Liver (tissue), 9 donors: ENCODE measurements around the gene GPM6B. TPM values are rescaled to one million over a fixed set of nuclear protein-coding genes. Genes with fewer than 3 reads are reported as not detected.

Experiments
- DNase-seq: peaks from one replicate; pipeline ENCODE4 v3.0.0-alpha.2; 2017; ENCODE audit warnings: low spot score
- H3K27ac ChIP-seq, 2 donors: one replicate each; pipeline ENCODE4 v1.7.0; 2013; ENCODE audit warnings: inconsistent platforms in 2 of 2, low read length in 2 of 2, control low read depth in 1 of 2, low read depth in 1 of 2, mild to moderate bottlenecking in 1 of 2
- H3K27me3 ChIP-seq, 4 donors: one replicate each; pipeline versions ENCODE4 v1.6.1 to v1.7.0; 2013; ENCODE audit warnings: low read length in 3 of 4, inconsistent platforms in 1 of 4, mild to moderate bottlenecking in 1 of 4, moderate library complexity in 1 of 4; ENCODE audit not compliant: control insufficient read depth in 4 of 4, insufficient read depth in 4 of 4
- H3K36me3 ChIP-seq, 4 donors: one replicate each; pipeline versions ENCODE4 v1.6.1 to v1.7.0; 2013; ENCODE audit warnings: low read length in 3 of 4, mild to moderate bottlenecking in 3 of 4, low read depth in 1 of 4, moderate library complexity in 1 of 4; ENCODE audit not compliant: control insufficient read depth in 4 of 4, insufficient read depth in 3 of 4
- H3K4me1 ChIP-seq, 4 donors: one replicate each; pipeline versions ENCODE4 v1.6.1 to v1.7.0; 2013; ENCODE audit warnings: low read length in 3 of 4, mild to moderate bottlenecking in 3 of 4, moderate library complexity in 1 of 4; ENCODE audit not compliant: control insufficient read depth in 4 of 4, insufficient read depth in 4 of 4
- H3K4me3 ChIP-seq, 3 donors: one replicate each; pipeline versions ENCODE4 v1.6.1 to v1.7.0; 2013; ENCODE audit warnings: low read length in 3 of 3, control low read depth in 1 of 3, low read depth in 1 of 3, mild to moderate bottlenecking in 1 of 3
- H3K9ac ChIP-seq, 2 donors: one replicate each; pipeline ENCODE4 v1.7.0; 2013; ENCODE audit warnings: low read length in 2 of 2, mild to moderate bottlenecking in 2 of 2, moderate library complexity in 2 of 2, control low read depth in 1 of 2, low read depth in 1 of 2
- H3K9me3 ChIP-seq, 4 donors: one replicate each; pipeline versions ENCODE4 v1.6.1 to v1.7.0; 2013; ENCODE audit warnings: low read length in 3 of 4; ENCODE audit not compliant: control insufficient read depth in 4 of 4
- EGR1 ChIP-seq, 2 donors: IDR thresholded peaks; 2 replicates each; pipeline ENCODE4 v1.6.1; 2016 to 2018; ENCODE audit warnings: antibody characterized with exemption in 2 of 2, low read depth in 2 of 2
- FOXA1 ChIP-seq: IDR thresholded peaks from 2 replicates; pipeline ENCODE4 v1.6.1; 2016; ENCODE audit warnings: antibody characterized with exemption
- FOXA2 ChIP-seq: IDR thresholded peaks from 2 replicates; pipeline ENCODE4 v1.6.1; 2016; ENCODE audit warnings: antibody characterized with exemption
- HNF4A ChIP-seq, 2 donors: conservative IDR thresholded peaks; 2 replicates each; pipeline ENCODE4 v1.6.1; 2016; ENCODE audit warnings: antibody characterized with exemption in 2 of 2, mild to moderate bottlenecking in 2 of 2
- HNF4G ChIP-seq: IDR thresholded peaks from 2 replicates; pipeline ENCODE4 v1.6.1; 2016; ENCODE audit warnings: antibody characterized with exemption
- JUND ChIP-seq, 2 donors: IDR thresholded peaks; 2 replicates each; pipeline ENCODE4 v1.6.1; 2016; ENCODE audit warnings: antibody characterized with exemption in 2 of 2
- NR2F2 ChIP-seq: IDR thresholded peaks from 2 replicates; pipeline ENCODE4 v1.6.1; 2016; ENCODE audit warnings: antibody characterized with exemption
- RXRA ChIP-seq, 2 donors: IDR thresholded peaks; 2 replicates each; pipeline ENCODE4 v1.6.1; 2017 to 2018; ENCODE audit warnings: antibody characterized with exemption in 2 of 2, mild to moderate bottlenecking in 1 of 2
- SP1 ChIP-seq: IDR thresholded peaks from 2 replicates; pipeline ENCODE4 v1.6.1; 2018; ENCODE audit warnings: antibody characterized with exemption, mild to moderate bottlenecking
- TAF1 ChIP-seq: conservative IDR thresholded peaks from 2 replicates; pipeline ENCODE4 v1.6.1; 2016; ENCODE audit warnings: antibody characterized with exemption, mild to moderate bottlenecking
- YY1 ChIP-seq: IDR thresholded peaks from 2 replicates; pipeline ENCODE4 v1.6.1; 2016; ENCODE audit warnings: antibody characterized with exemption, mild to moderate bottlenecking
- whole genome bisulfite sequencing: extraction: QIAGEN DNeasy Blood & Tissue Kit; methylation state at CpG from one replicate; pipeline ENCODE4 v1.1.7; 2013; 5-methylcytosine and 5-hydroxymethylcytosine counted together
- polyA plus RNA-seq, 2 donors: library from polyadenylated mRNA; stranded (reverse) in 1 of 2; unstranded in 1 of 2; fragments of 200-250 nt in 1 of 2; fragments of >200 nt in 1 of 2; fragmentation: Nextera tagmentation in 1 of 2; extraction: Ambion mirVana in 1 of 2; gene quantifications; one replicate each; pipeline versions ENCODE4 v1.2.1 to v1.2.3, GENCODE V29; 2013 to 2015
- total RNA-seq, 2 donors: library from RNA; depleted of rRNA; stranded (reverse); fragments of >200 nt; gene quantifications; one replicate each; pipeline ENCODE4 v1.2.3, GENCODE V29; 2014
- TF ChIP-seq, protein P1 (sequence below): IDR thresholded peaks from 2 replicates; pipeline ENCODE4 v1.6.1; 2016; ENCODE audit warnings: antibody characterized with exemption
- TF ChIP-seq, protein P2 (sequence below): IDR thresholded peaks from 2 replicates; pipeline ENCODE4 v1.6.1; 2016; ENCODE audit warnings: antibody characterized with exemption, mild to moderate bottlenecking
- TF ChIP-seq, protein P3 (sequence below): IDR thresholded peaks from 2 replicates; pipeline ENCODE4 v1.6.1; 2016; ENCODE audit warnings: antibody characterized with exemption
- TF ChIP-seq, protein P4 (sequence below): fragments of 150-350 bp; IDR thresholded peaks from 2 replicates; pipeline ENCODE4 v1.5.1; 2017; ENCODE audit warnings: improper control_type of control experiment, low read depth, low read length; ENCODE audit not compliant: missing input control
- donor health status: healthy.
- donor health status: healthy.
- donor health status: healthy.
- donor health status: healthy.
- donor health status: healthy.

The GPM6B gene
- total and polyA plus RNA-seq, 4 donors, result 0.42 to 2.3 (median 0.72) TPM

DNA sequence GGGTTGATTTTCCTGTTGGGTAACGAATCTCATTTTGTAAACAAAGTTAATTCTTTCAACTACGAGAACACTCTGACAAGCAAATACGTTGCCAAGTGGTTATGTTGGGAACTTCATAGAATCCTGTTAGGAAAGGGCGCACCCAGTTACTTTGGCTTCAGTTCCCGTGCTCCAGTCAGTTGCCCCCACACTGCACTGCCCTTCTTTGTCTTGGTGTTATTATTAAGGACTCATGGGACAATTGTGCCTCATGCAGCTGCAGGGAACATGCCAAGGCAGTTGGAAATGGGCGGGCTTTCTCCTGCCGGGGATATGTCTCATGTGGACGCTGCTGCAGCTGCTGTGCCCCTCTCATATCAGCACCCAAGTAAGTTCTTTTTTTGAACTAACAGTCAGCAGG lies 53.4 kb downstream of the GPM6B start (continued):
- TF ChIP-seq, protein P1, sequence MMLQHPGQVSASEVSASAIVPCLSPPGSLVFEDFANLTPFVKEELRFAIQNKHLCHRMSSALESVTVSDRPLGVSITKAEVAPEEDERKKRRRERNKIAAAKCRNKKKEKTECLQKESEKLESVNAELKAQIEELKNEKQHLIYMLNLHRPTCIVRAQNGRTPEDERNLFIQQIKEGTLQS, result no peak

DNA sequence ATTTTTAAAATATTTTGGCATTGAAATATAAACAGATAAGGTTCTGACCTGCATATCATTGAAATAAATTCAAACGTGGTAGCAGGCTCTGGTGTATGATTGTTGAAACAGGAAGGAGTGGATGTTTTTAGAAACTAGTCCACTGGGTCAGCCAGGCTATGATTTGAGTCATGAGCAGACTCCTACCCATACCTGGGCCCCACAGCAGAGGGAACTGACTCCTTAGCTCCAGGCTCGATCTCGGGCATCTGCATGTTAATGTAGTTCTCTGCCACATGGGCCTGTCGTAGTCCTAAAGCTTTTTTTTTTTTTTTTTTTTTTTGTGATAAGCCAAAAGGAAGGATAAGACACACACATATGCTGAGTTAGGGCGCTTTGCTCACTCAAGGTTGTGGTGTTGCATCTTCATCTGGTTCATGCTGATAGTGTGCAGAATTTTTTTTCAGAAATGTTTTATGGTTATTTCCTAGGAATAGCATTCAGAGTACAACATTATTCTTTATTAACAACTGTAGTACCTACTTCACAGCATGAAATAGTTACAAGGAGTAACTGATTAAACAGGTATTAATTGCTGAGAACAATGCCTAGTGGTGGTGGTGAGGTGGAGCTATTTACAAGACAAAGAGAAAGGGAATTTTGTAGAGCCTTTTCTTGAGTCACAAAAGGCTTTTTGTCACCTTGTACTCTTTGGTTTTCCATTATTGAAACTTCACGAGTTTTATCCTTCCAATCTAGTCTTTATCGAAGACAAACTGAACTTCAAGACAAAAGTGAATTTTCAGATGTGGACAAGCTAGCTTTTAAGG lies 55.1 kb downstream of the GPM6B start:
- DNase-seq, result no peak
- no peak overlapping the region for H3K9ac ChIP-seq
- no peak for TF ChIP-seq EGR1 (IDR thresholded peaks at IDR 0.05; ENCODE audit: low read depth in 2 of 2)
- TF ChIP-seq, protein P2, sequence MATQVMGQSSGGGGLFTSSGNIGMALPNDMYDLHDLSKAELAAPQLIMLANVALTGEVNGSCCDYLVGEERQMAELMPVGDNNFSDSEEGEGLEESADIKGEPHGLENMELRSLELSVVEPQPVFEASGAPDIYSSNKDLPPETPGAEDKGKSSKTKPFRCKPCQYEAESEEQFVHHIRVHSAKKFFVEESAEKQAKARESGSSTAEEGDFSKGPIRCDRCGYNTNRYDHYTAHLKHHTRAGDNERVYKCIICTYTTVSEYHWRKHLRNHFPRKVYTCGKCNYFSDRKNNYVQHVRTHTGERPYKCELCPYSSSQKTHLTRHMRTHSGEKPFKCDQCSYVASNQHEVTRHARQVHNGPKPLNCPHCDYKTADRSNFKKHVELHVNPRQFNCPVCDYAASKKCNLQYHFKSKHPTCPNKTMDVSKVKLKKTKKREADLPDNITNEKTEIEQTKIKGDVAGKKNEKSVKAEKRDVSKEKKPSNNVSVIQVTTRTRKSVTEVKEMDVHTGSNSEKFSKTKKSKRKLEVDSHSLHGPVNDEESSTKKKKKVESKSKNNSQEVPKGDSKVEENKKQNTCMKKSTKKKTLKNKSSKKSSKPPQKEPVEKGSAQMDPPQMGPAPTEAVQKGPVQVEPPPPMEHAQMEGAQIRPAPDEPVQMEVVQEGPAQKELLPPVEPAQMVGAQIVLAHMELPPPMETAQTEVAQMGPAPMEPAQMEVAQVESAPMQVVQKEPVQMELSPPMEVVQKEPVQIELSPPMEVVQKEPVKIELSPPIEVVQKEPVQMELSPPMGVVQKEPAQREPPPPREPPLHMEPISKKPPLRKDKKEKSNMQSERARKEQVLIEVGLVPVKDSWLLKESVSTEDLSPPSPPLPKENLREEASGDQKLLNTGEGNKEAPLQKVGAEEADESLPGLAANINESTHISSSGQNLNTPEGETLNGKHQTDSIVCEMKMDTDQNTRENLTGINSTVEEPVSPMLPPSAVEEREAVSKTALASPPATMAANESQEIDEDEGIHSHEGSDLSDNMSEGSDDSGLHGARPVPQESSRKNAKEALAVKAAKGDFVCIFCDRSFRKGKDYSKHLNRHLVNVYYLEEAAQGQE, result no peak
- no peak for TF ChIP-seq HNF4A (conservative IDR thresholded peaks at IDR 0.05)
- TF ChIP-seq YY1, result no peak
- TF ChIP-seq TAF1, result no peak
- TF ChIP-seq, protein P3, sequence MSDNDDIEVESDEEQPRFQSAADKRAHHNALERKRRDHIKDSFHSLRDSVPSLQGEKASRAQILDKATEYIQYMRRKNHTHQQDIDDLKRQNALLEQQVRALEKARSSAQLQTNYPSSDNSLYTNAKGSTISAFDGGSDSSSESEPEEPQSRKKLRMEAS, result no peak
- TF ChIP-seq SP1, result no peak
- TF ChIP-seq NR2F2, result no peak
- TF ChIP-seq, protein P1, result no peak
- no peak for TF ChIP-seq FOXA2
- no peak for TF ChIP-seq FOXA1
- H3K36me3 ChIP-seq, result peaks cover 0 to 52% (median 20%) of the 10 kb centered on the region in 4 donors
- H3K27ac ChIP-seq, result no peak overlapping the region
- WGBS, result 73% methylated on average over 7 of the region's 7 CpGs
- no peaks in the 10 kb centered on the region for H3K27me3 ChIP-seq
- no peak overlapping the region for H3K4me3 ChIP-seq
- peaks cover 0 to 5% (median 0%) of the 10 kb centered on the region in 4 donors for H3K4me1 ChIP-seq
- no peaks in the 10 kb centered on the region for H3K9me3 ChIP-seq

GRCh38 chrX:13760426-13760825 lies 56.5 kb downstream of the GPM6B start:
- H3K27me3 ChIP-seq, result no peaks in the 10 kb centered on the region
- H3K36me3 ChIP-seq, result peaks cover 0 to 48% (median 20%) of the 10 kb centered on the region in 4 donors
- peaks cover 0 to 5% (median 0%) of the 10 kb centered on the region in 4 donors for H3K4me1 ChIP-seq
- WGBS, result 82% methylated on average over 13 of the region's 13 CpGs
- no peak overlapping the region for H3K4me3 ChIP-seq
- no peak for DNase-seq
- H3K9ac ChIP-seq, result no peak overlapping the region
- no peaks in the 10 kb centered on the region for H3K9me3 ChIP-seq
- H3K27ac ChIP-seq, result no peak overlapping the region
- no peak for TF ChIP-seq TAF1
- TF ChIP-seq, protein P2, result no peak
- TF ChIP-seq, protein P4, sequence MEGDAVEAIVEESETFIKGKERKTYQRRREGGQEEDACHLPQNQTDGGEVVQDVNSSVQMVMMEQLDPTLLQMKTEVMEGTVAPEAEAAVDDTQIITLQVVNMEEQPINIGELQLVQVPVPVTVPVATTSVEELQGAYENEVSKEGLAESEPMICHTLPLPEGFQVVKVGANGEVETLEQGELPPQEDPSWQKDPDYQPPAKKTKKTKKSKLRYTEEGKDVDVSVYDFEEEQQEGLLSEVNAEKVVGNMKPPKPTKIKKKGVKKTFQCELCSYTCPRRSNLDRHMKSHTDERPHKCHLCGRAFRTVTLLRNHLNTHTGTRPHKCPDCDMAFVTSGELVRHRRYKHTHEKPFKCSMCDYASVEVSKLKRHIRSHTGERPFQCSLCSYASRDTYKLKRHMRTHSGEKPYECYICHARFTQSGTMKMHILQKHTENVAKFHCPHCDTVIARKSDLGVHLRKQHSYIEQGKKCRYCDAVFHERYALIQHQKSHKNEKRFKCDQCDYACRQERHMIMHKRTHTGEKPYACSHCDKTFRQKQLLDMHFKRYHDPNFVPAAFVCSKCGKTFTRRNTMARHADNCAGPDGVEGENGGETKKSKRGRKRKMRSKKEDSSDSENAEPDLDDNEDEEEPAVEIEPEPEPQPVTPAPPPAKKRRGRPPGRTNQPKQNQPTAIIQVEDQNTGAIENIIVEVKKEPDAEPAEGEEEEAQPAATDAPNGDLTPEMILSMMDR, result no peak
- TF ChIP-seq HNF4G, result no peak
- no peak for TF ChIP-seq EGR1 (IDR thresholded peaks at IDR 0.05; ENCODE audit: low read depth in 2 of 2)
- no peak for TF ChIP-seq FOXA1
- no peak for TF ChIP-seq FOXA2
- TF ChIP-seq HNF4A (conservative IDR thresholded peaks at IDR 0.05), result no peak
- TF ChIP-seq NR2F2, result no peak
- TF ChIP-seq SP1, result no peak
- TF ChIP-seq, protein P3, result no peak
- no peak for TF ChIP-seq JUND (IDR thresholded peaks at IDR 0.05)
- TF ChIP-seq, protein P1, result no peak
- no peak for TF ChIP-seq YY1
- no peak for TF ChIP-seq RXRA (IDR thresholded peaks at IDR 0.05)
